Fibroblast of skin of scalp (primary cell): ENCODE measurements around the gene FBLN2.

Experiments
- DNase-seq: peaks from one replicate; pipeline ENCODE4 v3.0.0-alpha.2; 2013

Gene FBLN2

DNA sequence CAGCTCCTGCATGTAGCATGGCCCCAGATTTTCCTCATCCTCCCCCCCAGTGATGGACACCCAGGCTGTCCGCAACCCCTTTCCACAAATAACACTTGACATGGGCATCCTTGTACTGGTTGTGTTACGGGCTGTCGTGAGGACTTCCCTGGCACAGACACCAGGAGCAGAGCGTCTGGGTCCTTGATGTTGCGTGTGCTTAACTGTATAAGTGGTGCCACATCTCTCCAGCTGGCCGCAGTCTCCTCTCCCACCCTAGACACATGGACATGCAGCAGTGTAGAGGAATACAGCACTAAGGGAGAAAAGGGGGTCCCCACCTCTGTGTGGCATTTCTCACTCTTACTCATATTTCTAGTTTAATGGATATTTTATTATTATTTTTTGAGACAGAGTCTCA is 56.6 kb downstream of the FBLN2 start:
- no peak for DNase-seq

- DNase-seq: no peak
Measured at GRCh38 chr3:13607821-13608597, 59.1 kb downstream of the FBLN2 start.

- DNase-seq: no peak
Measured at GRCh38 chr3:13608969-13609725, 60.2 kb downstream of the FBLN2 start.

- DNase-seq: no peak
Measured at GRCh38 chr3:13610006-13610570, 61.2 kb downstream of the FBLN2 start.

GRCh38 chr3:13611221-13611620 is 62.3 kb downstream of the FBLN2 start:
- no peak for DNase-seq

DNA sequence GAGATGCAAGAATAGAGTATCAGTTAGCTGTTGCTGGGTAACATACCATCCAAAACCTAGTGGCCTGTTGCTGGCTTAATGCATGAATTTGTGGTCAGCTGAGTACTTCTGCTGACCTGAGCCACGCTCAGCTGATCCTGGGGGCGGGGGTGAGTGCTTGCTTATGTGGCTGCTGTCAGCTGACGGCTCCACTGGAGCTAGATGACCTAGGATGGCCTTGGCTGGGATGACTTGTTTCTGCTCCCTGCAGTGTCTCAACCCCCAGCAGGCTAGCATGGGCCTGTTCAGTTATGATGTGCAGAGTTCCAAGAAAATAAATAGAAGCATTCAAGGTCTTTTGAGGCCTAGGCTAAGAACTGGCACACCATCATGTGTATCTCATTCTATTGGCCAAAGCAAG is 63.9 kb downstream of the FBLN2 start:
- DNase-seq: no peak

DNA sequence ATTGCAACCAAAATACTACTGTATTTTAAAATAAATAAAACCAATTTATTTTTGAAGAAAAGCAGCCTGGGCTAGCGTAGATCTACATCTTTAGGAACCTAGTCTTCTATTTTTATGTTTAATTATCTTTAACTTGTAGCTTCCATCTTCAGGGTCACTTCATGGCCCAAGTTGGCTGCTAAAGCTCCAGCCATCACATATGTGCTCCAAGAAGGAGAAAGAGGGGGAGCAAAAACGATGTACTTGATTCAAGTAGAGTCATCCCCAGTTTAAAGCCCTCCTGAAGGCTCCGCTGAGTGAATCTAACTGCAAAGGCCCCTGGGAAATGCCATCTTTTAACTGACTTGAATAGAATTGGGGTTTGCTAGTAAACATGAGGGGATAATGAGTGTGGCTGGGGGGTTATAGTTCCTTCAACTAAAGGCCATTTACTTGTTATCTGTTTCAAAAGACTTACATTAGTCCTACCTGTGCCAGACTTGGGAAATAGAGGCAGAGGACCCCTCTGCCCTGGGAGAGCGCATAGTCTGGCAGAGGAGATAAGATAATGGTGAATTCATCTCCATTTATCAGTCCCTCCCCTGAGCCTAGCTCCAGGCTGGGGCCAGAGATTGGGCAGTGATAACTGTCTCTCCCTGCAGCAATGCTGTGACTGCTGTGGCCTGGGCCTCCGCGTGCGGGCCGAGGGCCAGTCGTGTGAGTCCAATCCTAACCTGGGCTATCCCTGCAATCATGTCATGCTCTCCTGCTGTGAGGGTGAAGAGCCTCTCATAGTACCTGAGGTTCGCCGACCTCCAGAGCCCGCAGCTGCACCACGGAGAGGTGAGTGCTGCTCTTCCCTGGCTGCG is 64.6 kb downstream of the FBLN2 start:
- DNase-seq: no peak

GRCh38 chr3:13614607-13615006 is 65.7 kb downstream of the FBLN2 start:
- DNase-seq: no peak

DNA sequence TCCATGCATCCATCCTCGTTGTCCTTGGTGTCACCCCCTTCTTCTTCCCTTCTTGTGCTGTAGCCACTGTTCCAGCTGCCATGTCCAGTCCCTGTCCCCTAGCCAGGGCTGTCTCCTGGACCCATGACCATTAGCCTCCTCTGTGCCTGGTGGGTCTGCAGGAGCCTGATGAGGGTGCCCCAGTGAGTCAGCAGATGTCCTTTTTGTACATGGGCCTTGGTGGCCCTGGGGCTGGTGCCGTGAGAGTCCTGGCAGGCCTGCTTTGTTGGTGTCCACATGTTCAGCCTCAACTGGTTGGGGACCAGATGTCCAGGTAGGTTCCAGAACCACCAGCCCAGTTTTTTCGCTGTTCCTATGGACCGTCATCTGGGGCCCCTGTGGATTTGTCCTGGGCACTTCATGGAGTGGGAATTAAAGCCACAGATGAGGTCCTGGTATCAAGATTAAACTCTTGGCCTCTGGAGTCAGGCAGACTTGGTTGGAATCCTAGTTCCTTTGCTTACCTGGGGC is 66.1 kb downstream of the FBLN2 start:
- no peak for DNase-seq

DNA sequence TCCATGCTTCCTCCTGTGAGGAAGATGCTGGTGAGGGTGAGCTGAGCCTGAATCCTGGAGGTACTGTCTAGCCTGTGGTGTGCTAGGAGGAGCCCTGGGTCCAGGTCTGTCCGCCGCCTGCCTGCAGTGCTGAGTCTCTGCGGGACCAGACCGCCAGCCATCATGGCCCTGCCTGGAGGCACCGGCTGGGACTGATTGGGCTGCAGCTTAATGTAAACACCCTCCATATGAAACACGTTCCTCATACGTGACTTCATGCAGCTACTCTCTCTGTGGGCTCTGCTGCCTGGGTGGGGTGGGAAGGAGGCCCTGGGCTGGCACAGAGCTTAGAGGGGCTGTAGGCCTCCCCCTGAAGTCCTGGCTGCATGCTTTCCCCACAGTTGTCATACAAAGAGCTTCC is 67.4 kb downstream of the FBLN2 start:
- DNase-seq: peak; percentile 14

GRCh38 chr3:13617097-13617738 is 68.3 kb downstream of the FBLN2 start:
- DNase-seq: no peak

DNA sequence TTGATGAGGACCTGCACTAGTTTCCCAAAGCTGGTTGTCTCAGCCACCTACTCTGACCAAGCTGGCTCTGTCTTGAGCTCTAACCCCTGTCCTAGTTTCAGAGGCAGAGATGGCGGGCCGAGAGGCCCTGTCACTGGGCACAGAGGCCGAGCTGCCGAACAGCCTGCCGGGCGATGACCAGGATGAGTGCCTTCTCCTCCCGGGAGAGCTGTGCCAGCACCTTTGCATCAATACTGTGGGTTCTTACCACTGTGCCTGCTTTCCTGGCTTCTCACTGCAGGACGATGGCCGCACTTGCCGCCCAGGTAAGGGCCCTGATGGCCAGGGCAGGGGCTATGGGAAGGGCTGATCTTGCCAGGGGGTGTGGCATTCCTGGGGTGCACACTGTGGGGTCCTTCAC is 69.1 kb downstream of the FBLN2 start:
- no peak for DNase-seq

GRCh38 chr3:13618836-13619235 is 69.9 kb downstream of the FBLN2 start:
- DNase-seq: no peak

DNA sequence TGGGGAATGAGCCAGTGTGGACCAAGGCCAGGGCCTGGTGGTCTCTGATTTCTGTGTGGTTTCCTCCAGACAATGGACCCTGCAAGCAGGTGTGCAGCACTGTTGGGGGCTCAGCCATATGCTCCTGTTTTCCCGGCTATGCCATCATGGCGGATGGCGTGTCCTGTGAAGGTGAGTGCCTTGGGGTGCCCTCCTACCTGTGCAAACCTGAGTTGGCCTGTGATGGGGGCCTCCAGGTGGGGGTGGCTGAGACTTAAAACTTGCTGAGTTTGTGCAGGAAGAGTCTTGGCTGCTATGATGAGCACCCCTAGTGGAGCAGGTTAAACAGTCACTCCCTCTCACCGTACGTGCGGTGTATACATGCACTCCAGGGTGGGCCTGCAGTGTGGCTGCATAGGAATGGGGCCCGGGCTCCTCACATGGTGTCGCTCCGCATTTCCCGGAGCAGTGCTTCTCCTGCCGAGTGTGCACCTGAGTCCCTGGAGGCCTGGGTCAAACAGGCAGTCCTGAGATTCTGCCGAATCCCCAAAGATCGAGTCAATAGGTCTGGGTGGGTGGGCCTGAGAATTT is 70.8 kb downstream of the FBLN2 start:
- no peak for DNase-seq

DNA sequence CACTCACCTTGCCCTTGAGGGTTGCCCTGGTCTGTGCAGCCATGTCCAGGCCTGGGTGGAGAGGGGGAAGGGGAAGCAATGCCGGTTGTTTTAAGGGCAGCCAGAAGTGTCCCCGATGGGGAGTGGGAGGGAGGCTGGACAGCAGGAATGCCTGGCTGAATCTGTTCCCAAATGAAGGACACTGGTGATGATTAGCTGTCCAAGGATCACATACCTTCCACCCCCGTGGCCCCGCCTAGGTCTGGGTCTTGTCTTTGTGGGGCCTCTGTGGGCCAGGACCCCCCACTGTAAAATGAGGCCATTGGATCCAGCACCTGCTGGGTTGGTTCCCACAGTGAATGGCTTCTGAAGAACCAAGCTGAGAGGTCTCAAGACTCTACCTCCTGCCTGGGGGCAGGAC is 71.4 kb downstream of the FBLN2 start:
- no peak for DNase-seq

- DNase-seq: no peak
Measured at GRCh38 chr3:13620776-13621365, 71.9 kb downstream of the FBLN2 start.

GRCh38 chr3:13621381-13622221 is 72.7 kb downstream of the FBLN2 start:
- no peak for DNase-seq

GRCh38 chr3:13622356-13622755 is 73.4 kb downstream of the FBLN2 start:
- no peak for DNase-seq

GRCh38 chr3:13623101-13623654 is 74.3 kb downstream of the FBLN2 start:
- peak; percentile 51 for DNase-seq

DNA sequence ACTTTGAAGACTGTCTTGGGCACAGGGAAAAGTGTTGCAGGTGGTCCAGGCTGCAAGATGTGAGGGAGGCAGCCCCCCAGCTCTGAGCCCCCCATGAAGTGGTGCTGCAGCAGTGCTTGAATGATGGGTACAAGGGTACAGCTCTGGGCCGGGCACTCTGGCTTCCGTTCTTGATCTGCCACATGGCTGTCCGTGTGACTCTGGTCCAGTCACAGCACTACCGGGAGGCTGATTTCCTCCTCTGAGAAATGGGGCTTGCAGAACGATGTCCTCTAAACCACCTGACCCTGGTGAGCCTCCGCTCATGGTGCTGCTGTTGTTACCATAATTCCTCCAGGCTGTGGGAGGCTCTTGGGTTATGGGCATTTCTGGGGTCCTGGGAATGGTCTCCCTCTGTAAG is 75.1 kb downstream of the FBLN2 start:
- no peak for DNase-seq
